SH-SY5Y (cell line): Measurements from ENCODE around the gene MYOT.

Experiments used
- GATA2 ChIP-seq: IDR thresholded peaks from 2 replicates; pipeline ENCODE4 v1.6.1; 2011; ENCODE audit warnings: mild to moderate bottlenecking, low read depth, low read length
- GATA3 ChIP-seq: IDR thresholded peaks from 2 replicates; pipeline ENCODE4 v1.6.1; 2011; ENCODE audit warnings: low read depth, mild to moderate bottlenecking, low read length, moderate library complexity

GRCh38 chr5:137914758-137915157 lies 47.1 kb downstream of the MYOT start:
- TF ChIP-seq GATA2 (no peak), GATA3 (no peak)
